HEK293 (cell line): ENCODE measurements around the gene COL15A1.

Source experiments
- BCL11A ChIP-seq: fragments of 450-650 bp; formaldehyde crosslinking; IDR thresholded peaks from 2 replicates; pipeline ENCODE4 v1.5.1; 2016; ENCODE audit warnings: low read depth, missing biosample characterization, missing genetic modification characterization
- GLIS2 ChIP-seq: fragments of 450-650 bp; formaldehyde crosslinking; IDR thresholded peaks from 2 replicates; pipeline ENCODE4 v1.5.1; 2016; ENCODE audit warnings: missing biosample characterization, missing genetic modification characterization
- IKZF3 ChIP-seq: fragments of 450-650 bp; IDR thresholded peaks from 2 replicates; pipeline ENCODE4 v1.5.0; 2018; ENCODE audit warnings: missing biosample characterization, mild to moderate bottlenecking, missing genetic modification characterization, moderate library complexity
- INSM2 ChIP-seq: fragments of 450-650 bp; formaldehyde crosslinking; IDR thresholded peaks from 2 replicates; pipeline ENCODE4 v1.5.1; 2016; ENCODE audit warnings: missing biosample characterization, missing genetic modification characterization
- KLF10 ChIP-seq: fragments of 450-650 bp; IDR thresholded peaks from 2 replicates; pipeline ENCODE4 v1.5.1; 2018; ENCODE audit warnings: missing biosample characterization, mild to moderate bottlenecking, missing genetic modification characterization
- KLF17 ChIP-seq: fragments of 450-650 bp; formaldehyde crosslinking; IDR thresholded peaks from 2 replicates; pipeline ENCODE4 v1.5.1; 2016; ENCODE audit warnings: missing biosample characterization, missing genetic modification characterization
- KLF9 ChIP-seq: fragments of 450-650 bp; formaldehyde crosslinking; IDR thresholded peaks from 2 replicates; pipeline ENCODE4 v1.5.1; 2016; ENCODE audit warnings: missing biosample characterization, missing genetic modification characterization, low read depth
- TRIM28 ChIP-seq: IDR thresholded peaks from 2 replicates; pipeline ENCODE4 v1.6.1; 2011; ENCODE audit warnings: low read length, control low read depth, borderline replicate concordance
- ZBTB1 ChIP-seq: fragments of 450-650 bp; formaldehyde crosslinking; IDR thresholded peaks from 2 replicates; pipeline ENCODE4 v1.5.1; 2016; ENCODE audit warnings: missing biosample characterization, missing genetic modification characterization
- ZBTB17 ChIP-seq: fragments of 450-650 bp; formaldehyde crosslinking; IDR thresholded peaks from 2 replicates; pipeline ENCODE4 v1.5.1; 2016; ENCODE audit warnings: missing biosample characterization, missing genetic modification characterization
- ZBTB26 ChIP-seq: fragments of 450-650 bp; formaldehyde crosslinking; optimal IDR thresholded peaks from 2 replicates; pipeline ENCODE3; 2016; ENCODE audit warnings: missing biosample characterization, mild to moderate bottlenecking, missing genetic modification characterization
- ZBTB44 ChIP-seq: fragments of 450-650 bp; IDR thresholded peaks from 2 replicates; pipeline ENCODE4 v1.5.1; 2018; ENCODE audit warnings: missing biosample characterization, mild to moderate bottlenecking, missing genetic modification characterization
- ZEB2 ChIP-seq: fragments of 450-650 bp; formaldehyde crosslinking; IDR thresholded peaks from 2 replicates; pipeline ENCODE4 v1.5.1; 2016; ENCODE audit warnings: missing biosample characterization, missing genetic modification characterization
- ZNF169 ChIP-seq: fragments of 450-650 bp; formaldehyde crosslinking; IDR thresholded peaks from 2 replicates; pipeline ENCODE4 v1.5.1; 2016; ENCODE audit warnings: missing biosample characterization, missing genetic modification characterization
- ZNF184 ChIP-seq: fragments of 450-650 bp; IDR thresholded peaks from 2 replicates; pipeline ENCODE4 v1.5.1; 2018; ENCODE audit warnings: missing biosample characterization, mild to moderate bottlenecking, missing genetic modification characterization
- ZNF214 ChIP-seq: fragments of 450-650 bp; formaldehyde crosslinking; IDR thresholded peaks from 2 replicates; pipeline ENCODE4 v1.5.1; 2017; ENCODE audit warnings: missing biosample characterization, mild to moderate bottlenecking, missing genetic modification characterization, borderline replicate concordance
- ZNF239 ChIP-seq: fragments of 450-650 bp; formaldehyde crosslinking; IDR thresholded peaks from 2 replicates; pipeline ENCODE4 v1.5.1; 2016; ENCODE audit warnings: missing biosample characterization, missing genetic modification characterization
- ZNF26 ChIP-seq: fragments of 450-650 bp; formaldehyde crosslinking; IDR thresholded peaks from 2 replicates; pipeline ENCODE4 v1.5.1; 2016; ENCODE audit warnings: missing biosample characterization, missing genetic modification characterization
- ZNF335 ChIP-seq: fragments of 450-650 bp; formaldehyde crosslinking; conservative IDR thresholded peaks from 2 replicates; pipeline ENCODE4 v1.5.1; 2016; ENCODE audit warnings: missing biosample characterization, missing genetic modification characterization
- ZNF350 ChIP-seq: fragments of 450-650 bp; formaldehyde crosslinking; IDR thresholded peaks from 2 replicates; pipeline ENCODE4 v1.5.0; 2017; ENCODE audit warnings: missing biosample characterization, mild to moderate bottlenecking, missing genetic modification characterization
- ZNF510 ChIP-seq: fragments of 450-650 bp; formaldehyde crosslinking; IDR thresholded peaks from 2 replicates; pipeline ENCODE4 v1.5.1; 2018; ENCODE audit warnings: mild to moderate bottlenecking, missing genetic modification characterization, missing biosample characterization; ENCODE audit not compliant: insufficient replicate concordance
- ZNF558 ChIP-seq: fragments of 450-650 bp; formaldehyde crosslinking; IDR thresholded peaks from 2 replicates; pipeline ENCODE4 v1.5.1; 2016; ENCODE audit warnings: missing biosample characterization, missing genetic modification characterization
- ZNF585B ChIP-seq: fragments of 450-650 bp; formaldehyde crosslinking; IDR thresholded peaks from 2 replicates; pipeline ENCODE4 v1.5.1; 2016; ENCODE audit warnings: missing biosample characterization, missing genetic modification characterization
- ZNF639 ChIP-seq: fragments of 450-650 bp; formaldehyde crosslinking; IDR thresholded peaks from 2 replicates; pipeline ENCODE4 v1.5.1; 2016; ENCODE audit warnings: missing biosample characterization, missing genetic modification characterization
- ZNF660 ChIP-seq: fragments of 450-650 bp; IDR thresholded peaks from 2 replicates; pipeline ENCODE4 v1.5.1; 2018; ENCODE audit warnings: missing biosample characterization, mild to moderate bottlenecking, missing genetic modification characterization
- ZNF692 ChIP-seq: fragments of 450-650 bp; formaldehyde crosslinking; IDR thresholded peaks from 2 replicates; pipeline ENCODE4 v1.5.1; 2016; ENCODE audit warnings: missing biosample characterization, missing genetic modification characterization
- ZNF843 ChIP-seq: fragments of 450-650 bp; formaldehyde crosslinking; IDR thresholded peaks from 2 replicates; pipeline ENCODE4 v1.5.1; 2016; ENCODE audit warnings: missing biosample characterization, missing genetic modification characterization
- ZSCAN4 ChIP-seq: fragments of 450-650 bp; formaldehyde crosslinking; IDR thresholded peaks from 2 replicates; pipeline ENCODE4 v1.5.1; 2017; ENCODE audit warnings: missing biosample characterization, missing genetic modification characterization

The COL15A1 gene

GRCh38 chr9:99105152-99106043, 161.7 kb downstream of the COL15A1 start (continued):
- TF ChIP-seq ZSCAN4 (tag by site-specific recombination) = no peak
- no peak for TF ChIP-seq ZNF239 (tag by site-specific recombination)
- TF ChIP-seq ZNF585B (tag by site-specific recombination) = no peak
- no peak for TF ChIP-seq ZNF26 (tag by site-specific recombination)
- TF ChIP-seq ZNF660 (tag by site-specific recombination) = no peak
- no peak for TF ChIP-seq KLF17 (tag by site-specific recombination)
- TF ChIP-seq ZBTB1 = no peak
- no peak for TF ChIP-seq ZEB2 (tag by site-specific recombination)
- TF ChIP-seq KLF10 = peak; percentile 53
- no peak for TF ChIP-seq ZNF692 (tag by site-specific recombination)
- TF ChIP-seq TRIM28 = no peak
- no peak for TF ChIP-seq ZNF350 (tag by site-specific recombination)
- no peak for TF ChIP-seq ZNF558
- TF ChIP-seq ZNF184 (tag by site-specific recombination) = no peak
- peak; percentile 60 for TF ChIP-seq KLF9
- TF ChIP-seq ZNF843 (tag by site-specific recombination) = no peak
- no peak for TF ChIP-seq BCL11A
- TF ChIP-seq ZBTB26 = peak; percentile 51
- no peak for TF ChIP-seq ZNF639
- no peak for TF ChIP-seq ZBTB44 (tag by site-specific recombination)
- no peak for TF ChIP-seq ZNF214
- peak; percentile 56; the same call in 1 of the 2 replicates for TF ChIP-seq GLIS2 (tag by site-specific recombination)
- TF ChIP-seq ZNF335 (tag by site-specific recombination) = peak; percentile 78
- TF ChIP-seq ZBTB17 (tag by site-specific recombination) = no peak
- TF ChIP-seq ZNF510 (tag by site-specific recombination) = no peak
- TF ChIP-seq IKZF3 = no peak
- no peak for TF ChIP-seq INSM2
- TF ChIP-seq ZNF169 = no peak
